Measurements from ENCODE around the gene TNNT1.
"Not testable (repeated sequence)": the region's sequence is repeated elsewhere in the genome, so short reads cannot be mapped to it uniquely, and the experiment has no call there.

Gene TNNT1, protein sequence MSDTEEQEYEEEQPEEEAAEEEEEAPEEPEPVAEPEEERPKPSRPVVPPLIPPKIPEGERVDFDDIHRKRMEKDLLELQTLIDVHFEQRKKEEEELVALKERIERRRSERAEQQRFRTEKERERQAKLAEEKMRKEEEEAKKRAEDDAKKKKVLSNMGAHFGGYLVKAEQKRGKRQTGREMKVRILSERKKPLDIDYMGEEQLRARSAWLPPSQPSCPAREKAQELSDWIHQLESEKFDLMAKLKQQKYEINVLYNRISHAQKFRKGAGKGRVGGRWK

DNA sequence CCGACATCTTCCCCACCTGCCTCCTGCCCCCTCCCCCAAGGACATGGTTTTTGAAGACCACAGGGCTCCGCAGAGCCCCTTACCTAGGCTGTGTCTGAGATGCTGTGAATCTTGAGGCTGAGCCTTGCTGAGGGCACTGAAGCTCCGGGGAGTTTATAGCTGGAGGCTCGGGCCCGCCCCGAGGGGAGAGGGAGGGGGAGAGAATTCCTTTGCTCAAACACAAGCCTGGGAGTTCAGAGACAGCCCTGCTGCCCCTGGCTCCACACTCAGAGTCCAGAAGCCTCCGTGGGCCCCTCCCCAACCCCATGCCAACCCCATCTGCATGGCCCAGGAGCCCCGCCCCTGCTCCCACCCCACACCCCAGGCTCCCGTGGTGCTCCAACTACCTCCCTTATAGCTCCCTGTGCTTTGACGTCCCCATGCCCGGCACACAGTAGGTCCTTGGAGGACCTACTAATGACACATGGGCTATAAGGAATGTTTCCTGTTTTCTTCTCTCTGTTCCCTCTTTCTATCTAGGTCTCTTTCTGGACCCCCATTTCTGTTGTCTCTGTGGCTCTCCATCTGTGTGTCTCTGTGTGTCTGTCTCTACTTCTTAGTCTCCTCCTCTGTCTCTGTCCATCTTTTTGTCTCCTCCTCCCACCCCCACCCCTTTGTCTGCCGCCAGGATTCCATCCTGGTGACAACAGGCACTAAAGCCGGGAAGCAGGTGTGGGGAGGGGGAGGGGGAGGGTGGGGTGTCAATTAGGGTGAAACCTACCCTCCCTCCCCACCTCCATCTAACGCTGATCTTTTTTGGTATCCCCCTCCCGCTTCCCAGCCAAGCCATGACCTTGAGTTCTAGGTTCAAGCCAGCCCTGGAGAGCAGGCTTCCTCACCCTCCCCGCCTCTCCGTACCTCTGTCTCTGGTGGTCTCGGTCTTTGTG is at the start of gene TNNT1:
TSS of gene TNNT1 (minus strand) at position 129 of the 926 bp plus-strand sequence. CDS start 2,049 bp downstream, outside the sequence.
- peak; percentile 55 for DNase-seq

DNA sequence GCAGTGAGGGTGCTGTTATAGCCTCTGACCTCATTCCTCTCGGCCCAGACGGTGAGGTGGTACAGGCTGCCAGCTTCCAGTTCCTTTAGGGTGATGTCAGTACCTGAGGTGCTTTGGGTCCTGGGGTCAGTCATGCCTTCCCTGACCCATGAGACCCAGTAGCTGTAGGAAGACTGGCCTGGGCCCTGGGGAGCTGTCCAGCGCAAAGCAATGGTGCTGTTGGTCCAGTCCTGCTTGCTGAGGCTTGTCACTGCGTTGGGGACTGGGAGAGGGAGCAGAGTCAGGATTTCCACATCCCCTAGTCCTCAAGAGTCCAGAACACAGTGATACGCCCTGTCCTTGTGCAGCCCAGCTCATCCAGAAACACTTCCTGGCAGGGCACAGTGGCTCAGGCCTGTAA is 49.6 kb upstream of the TNNT1 start:
- DNase-seq = no peak

DNA sequence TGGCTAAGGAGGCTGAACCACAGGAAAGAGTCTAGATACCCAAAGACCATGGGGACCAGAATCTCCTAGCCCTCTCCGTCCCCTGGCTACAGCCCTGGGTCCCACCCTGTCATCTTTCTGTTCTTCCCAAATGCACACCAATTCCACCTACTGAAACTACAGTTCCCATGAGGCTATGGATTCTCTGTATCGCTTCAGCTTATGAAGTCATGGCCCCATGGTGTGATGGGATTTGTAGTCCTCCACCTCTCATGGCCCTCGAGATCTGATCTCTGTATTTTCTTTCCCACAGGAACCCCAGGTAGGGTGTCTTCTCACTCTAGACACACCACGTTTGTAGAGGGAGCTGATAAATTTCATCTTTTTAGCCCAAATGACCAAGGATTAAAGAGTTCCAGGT is 48.5 kb upstream of the TNNT1 start:
- peak; percentile 62 for DNase-seq

DNA sequence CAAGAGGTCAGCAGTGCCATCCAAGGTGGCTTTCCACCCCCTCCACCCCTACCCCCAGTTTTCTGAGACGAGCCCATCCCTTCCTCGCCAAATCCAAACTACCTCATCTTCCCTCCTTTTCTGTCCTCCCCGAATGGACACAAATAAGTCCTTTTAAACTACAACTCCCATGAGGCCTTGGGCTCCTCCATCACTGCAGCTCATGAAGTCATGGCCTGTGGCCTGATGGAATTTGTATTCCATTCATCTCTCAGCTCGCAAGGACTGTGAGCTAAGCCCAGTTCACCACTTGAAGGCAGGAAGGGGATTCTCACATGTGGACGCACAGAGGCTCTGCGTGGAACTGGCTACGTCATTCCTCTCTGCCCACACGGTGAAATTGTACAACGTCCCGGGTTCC is 47.8 kb upstream of the TNNT1 start:
- DNase-seq = peak; percentile 43

DNA sequence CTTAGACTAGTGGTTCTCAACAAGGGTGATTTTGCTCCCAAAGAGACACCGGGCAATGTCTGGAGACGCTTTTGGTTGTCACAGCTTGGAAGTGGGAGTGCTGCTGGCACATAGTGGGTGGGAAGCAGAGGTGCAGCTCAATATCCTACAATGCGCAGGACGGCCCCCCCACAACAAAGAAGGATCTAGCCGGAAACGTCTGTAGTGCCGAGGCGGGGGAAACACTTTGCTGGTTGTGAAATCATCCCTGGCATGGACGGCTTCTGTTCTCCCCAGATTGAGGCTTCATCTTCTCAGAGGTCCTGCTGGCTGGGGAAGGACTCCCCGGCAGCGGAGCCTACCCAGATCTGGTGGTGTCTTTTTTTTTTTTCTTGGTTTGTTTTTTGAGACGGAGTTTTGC is 44.5 kb upstream of the TNNT1 start:
- no peak for DNase-seq

DNA sequence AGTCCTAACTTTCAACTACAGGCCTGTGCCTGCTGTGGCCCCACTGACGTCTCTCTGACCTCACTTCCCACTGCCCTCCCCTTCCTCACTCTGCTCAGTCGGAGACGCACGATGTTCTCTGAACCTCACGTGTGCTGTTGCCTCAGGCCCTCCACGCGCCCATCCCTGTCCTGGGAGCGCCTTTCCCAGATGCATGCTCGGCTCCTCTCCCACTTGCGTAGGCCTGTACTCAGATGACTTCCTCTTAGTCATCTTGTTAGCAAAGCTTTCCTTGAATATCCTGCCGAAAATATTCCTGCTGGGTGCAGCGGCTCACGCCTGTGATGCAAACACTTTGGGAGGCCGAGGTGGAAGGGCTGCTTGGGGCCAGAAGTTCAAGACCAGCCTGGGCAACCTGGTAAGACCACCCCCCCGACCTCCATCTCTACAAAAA is 40.4 kb upstream of the TNNT1 start:
- peak; percentile 41 for DNase-seq

DNA sequence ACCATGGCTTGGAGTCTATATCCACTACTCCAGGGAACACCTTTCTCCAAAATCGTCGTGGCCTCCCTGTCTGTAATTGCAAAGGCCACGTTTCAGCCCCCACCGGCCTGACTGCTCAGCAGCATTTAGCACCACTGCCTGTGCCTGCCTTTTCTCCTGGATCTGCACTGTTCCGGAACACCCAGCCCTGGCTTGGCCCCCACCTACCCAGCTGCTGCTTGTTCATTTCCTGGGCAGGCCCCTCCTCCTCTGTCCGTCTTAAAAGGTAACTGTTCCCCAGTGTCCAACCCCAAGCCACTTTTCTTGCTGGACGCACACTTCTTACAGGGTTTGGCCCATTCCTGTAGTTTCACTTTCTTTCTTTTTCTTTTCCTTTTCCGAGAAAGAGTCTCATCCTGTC is 39.6 kb upstream of the TNNT1 start:
- DNase-seq = no peak

DNA sequence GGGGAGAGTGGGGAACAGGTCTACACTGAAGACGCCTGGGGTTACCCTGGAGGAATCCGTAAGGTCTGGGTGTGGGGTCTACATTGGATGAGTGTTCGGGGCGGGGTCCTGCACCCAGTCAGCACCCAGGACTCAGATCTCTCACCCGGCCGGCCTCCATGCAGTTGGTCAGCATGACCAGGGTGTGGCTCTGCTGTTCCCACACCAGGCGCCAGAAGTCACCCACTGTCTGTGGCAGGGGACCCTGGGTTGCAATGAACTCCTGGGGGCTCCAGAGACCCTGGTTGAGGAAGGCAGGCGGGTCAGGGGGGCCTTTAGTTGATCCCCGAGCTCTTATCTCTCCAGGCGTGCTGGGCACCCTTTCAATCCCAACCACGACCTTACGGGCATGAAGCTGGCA is 37.1 kb upstream of the TNNT1 start:
- no peak for DNase-seq

DNA sequence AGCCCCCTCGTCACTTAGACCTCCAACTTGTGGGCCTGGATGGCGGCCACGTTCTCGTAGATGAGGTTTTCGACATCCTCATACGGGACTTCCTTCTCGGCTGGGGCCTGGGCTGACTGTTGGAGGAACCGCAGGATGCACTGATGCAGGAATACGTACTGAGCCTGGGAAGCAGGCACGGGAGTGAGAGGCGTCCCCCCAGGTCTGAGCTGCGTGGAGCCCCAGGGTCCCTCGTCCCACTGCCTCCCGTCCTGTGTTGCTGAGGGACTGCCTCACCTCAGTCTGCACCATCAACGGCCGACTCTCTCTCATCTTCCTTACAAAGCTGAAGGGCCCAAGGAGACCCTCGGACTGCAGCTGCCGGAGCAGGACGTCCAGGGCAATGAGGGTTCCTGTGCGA is 32.7 kb upstream of the TNNT1 start:
- DNase-seq = no peak

DNA sequence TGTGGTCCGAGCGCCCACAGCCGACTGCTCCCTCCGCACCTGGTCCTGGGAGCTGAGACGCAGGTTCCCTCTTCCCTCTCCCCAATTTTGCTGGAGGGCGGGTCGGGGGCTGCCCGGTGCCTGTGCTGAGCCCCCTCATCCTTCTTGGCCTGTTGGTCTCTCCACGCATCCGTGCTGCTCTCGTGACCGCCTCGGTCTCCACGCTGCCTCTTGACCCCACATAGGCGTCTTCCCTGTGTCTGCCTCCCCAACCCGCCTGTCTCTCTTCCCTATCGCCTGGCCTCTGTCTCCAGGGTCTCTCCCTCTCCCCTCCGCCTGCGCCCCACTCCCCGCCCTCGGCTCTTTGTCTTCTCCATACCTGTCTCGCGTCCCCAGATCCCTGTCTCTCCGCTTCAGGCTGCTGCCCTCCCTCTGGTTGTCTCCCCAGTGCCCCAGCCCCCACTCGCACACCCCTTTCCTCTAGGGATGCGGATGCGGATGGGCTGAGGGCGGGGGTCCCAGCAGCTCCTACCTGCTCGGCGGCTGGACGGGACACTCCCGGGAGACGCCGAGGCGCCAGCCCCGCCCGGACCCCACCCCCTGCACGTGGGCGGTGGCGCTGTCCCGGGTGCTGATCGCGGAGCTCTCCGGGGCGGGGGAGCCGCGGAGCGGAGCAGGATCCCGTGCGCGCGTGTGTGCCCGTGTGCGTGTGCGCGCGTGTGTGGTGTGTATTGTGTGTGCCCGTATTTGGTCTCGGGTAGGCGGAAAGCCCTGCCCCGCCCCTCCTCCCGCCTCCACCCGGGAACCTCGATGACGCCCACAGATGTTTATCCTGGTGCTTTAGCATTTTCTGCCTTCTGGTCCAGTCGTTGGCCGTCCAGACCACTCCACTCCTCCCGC is 30.8 kb upstream of the TNNT1 start, which contains the start of gene SYT5:
TSS of gene SYT5 (minus strand) at position 684 of the 879 bp plus-strand sequence. CDS start 1,248 bp downstream, outside the sequence.
- DNase-seq = no peak

DNA sequence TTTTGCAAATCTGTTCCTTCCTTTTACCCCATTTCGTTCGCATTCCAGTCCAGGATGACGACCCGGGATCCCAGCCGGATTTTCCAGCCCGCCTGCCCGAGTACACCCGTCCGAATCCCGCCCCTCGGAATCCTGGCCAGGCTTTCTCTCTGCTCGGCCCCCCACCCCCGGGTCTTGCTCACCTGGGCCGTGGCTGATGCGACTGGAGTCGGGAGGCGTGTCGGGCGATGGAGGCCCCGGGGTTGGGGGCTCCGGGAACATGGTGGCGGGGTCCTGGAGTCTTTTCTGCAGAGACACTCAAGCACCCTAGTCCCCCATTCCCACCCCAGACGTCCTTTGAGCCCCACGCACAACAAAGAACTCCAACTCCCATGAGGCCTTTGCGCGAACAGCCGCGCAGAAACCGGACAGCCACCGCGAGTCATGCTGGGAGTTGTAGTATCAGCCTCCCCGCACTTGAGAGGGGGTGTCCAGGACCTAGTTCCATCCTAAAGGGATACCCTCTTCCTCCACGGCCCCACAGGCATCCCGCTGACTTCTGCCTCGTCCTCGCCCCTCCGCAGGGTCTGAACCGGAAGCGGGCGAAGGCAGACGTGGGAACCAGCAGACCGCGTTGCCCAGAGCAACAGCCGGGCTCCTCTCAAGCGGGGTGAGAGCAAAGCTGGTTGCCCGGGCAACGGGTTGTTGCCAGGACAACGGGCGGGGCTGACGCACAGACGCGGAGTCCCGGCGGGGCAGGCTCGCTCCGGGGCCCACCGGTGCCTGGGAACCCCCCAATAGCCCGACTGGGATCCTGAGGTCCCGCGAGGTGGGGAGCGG is 30.0 kb upstream of the TNNT1 start:
- DNase-seq = peak; percentile 90

DNA sequence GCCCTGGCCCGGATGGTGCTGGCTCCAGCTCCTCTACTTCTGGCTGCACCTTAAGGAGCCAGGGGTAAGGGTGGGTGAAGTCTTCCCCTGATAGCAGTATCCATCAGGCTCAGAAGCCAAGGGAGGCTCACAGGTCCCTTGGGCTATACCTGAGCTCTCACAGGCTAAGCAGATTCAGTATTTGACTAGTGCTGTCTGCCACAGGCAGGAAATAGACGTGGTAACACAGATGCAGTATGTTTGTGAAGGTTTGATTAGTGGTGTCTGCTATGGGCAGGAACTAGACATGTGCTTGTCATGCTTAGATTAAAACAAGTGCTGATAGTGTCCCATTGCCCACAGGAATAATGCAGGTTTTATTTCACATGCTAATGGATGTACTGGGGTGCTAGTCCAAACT is 27.1 kb upstream of the TNNT1 start:
- DNase-seq = no peak

DNA sequence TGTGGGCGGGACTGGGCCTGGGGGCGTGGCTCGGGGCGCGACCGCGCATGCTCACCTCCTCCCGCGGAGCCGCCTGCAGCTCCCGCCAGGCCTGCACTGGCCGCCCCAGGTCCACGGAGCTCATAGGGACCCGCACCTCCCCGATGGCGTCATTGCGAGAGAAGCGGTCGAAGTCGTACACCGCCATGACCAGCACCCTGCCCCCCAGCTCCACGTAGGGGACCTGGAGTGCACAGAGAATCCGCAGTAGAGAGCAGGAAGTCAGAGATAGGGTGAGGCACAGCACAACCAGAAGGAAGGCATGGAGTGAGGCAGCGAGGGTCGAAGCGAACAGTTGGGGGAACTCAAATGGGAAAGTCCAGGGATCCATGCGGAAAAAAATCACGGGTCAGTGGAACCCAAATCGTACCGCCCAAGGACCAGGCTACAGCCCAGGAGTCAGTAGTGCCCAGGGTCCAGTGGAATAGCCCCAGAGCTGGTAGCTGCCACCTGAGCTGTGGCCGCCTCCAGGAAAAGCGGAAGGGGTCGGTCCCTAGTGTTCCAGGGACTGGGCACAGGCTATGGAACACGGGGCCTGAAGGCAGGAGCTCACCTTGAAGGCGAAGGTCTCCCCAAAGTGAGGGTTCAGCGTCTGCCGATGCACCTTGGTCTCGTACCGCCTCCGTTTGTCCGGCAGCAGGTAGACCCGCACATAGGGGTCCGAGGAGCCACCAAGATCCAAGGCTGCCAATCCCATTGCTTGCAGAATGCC is 26.3 kb upstream of the TNNT1 start:
- DNase-seq = peak; percentile 59

DNA sequence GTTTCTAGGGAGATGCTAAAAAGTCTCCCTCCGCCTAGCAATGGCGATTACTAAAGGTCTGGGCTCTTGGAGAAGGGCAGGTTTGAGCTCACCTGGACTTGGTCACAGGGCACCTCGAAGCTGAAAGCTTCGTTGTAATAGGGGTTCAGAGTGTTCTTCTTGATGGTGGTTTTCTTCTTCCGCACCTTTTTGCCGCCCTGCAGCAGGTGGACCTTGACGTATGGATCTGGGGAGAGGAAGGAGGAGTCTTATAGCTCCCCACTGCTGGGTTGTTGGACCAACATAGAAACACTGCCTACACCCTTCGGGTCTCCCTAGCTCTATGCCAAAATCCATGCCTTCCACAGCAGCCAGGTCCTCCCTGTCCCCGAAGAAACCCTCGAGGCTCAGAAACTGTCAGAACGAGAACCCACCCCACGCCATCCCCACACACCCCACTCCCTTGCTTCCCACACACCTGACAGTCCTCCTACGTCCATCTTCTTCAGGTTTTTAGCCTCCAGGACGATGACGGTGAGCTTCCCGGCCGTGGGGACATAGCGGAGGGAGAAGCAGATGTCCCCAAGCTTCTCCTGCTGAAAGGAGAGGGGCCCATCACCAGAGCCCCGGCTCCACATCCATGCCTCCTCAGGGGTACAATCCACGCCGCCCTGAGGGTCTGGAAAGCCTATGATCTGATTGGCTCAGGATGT is 25.6 kb upstream of the TNNT1 start:
- DNase-seq = no peak

DNA sequence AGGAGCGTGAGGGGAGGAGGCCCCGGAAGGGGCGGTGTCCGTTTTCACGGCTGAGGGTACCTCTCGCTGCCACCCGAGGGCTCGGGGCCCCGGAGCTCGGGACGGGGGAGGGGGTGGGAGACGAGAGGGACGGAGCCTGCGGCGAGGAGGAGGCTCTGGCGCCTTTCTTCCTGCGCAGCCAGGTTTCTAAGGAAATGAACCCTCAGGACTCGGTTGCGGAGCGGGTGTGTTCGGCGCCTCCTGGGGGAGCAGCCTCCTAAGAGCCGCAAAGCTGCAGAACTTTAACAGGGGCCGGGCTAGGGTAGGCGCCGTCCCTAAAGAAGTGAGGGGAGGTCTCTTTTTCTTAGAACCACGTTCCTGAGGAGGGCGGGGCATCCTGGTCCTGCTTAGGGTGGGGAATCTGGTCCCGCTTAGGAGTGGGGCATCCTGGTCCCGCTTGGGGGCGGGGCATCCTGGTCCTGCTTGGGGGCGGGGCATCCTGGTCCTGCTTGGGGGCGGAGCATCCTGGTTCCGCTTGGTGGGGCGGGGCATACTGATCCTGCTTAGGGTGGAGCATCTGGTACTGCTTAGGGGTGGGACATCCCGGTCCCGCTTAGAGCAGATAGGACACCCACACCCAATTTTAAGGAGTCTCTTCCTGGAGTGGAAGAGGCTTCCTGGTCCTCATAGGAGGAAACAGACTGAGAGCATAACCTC is 24.9 kb upstream of the TNNT1 start:
- DNase-seq = peak; percentile 91

DNA sequence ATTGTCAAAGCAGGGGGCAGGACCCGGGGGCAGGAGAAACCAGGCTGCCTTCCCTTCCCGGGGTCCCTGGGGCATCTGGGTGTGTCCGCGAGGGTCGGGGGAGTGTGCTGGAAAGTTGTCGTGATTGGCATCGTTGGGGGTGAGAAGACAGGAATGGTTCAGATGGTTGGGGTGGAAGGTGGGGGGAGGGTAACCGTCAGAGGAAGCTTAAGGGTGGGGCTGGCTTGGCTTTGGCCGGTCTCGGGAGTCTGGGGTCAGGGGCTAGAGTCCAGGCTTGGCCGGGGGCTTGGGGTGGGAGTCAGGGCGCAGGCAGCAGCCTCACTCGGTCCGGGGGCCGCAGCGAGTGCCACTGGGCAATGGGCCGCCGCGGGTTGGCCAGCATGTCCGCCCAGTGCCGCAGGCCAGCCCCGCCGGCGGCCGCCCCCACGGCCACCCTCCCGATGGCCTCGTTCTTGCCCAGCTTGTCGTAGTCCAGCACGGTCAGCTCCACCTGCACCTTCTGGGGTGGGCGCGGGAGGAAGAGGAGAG is 24.2 kb upstream of the TNNT1 start:
- DNase-seq = no peak

DNA sequence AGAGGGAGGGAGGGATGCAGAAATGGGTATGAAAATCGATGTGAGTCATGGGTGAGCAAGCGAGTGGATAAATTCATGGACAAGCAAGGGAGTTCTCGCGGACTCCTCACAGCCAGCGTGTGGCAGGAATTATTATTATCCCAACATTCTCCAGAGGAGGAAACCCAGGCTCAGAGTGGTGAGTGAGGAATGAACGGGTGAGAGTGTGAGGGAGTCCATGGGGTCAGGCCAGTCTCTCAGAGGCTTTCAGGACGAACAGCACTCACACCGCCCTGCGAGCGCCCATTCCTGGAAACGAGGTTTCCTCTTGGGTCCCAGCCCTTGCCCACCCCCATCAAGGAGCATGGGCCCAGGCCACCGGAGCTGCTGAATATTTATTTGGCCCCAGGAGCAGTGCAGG is 23.7 kb upstream of the TNNT1 start:
- no peak for DNase-seq

DNA sequence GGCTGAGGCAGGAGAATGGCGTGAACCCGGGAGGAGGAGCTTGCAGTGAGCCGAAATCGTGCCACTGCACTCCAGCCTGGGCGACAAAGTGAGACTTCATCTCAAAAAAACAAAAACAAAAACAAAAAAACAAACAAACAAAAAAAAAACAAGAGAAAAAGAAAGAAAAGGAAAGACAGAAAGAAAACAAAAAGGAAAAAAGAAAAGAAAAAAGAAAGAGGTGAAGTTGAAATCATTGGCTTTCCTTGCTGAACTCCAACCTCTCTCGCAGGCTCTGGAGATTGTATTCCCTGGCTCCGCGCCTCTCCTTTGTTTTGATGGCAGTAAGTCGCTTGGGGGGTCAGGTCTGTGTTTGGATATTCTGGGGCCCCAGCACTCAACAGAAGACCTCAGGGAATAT is 23.3 kb upstream of the TNNT1 start:
- not testable (repeated sequence) for DNase-seq

DNA sequence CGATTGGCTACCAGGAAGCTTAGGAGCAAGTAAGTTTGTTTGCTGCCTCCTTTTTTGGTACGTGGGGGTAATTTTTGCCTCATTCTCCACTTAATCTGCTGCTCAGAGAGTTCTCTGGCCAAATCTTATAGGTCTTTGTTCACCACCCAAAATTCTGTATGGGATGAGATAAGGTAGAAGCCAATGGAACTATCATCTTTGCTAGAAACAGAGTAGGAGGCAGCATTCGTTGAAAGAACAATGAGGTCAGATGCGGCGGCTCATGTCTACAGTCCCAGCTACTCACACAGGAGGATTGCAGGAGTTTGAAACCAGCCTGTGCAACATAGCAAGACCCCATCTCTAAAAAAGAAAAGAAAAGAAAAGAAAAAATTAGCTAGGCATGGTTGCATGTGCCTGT is 22.4 kb upstream of the TNNT1 start:
- no peak for DNase-seq

DNA sequence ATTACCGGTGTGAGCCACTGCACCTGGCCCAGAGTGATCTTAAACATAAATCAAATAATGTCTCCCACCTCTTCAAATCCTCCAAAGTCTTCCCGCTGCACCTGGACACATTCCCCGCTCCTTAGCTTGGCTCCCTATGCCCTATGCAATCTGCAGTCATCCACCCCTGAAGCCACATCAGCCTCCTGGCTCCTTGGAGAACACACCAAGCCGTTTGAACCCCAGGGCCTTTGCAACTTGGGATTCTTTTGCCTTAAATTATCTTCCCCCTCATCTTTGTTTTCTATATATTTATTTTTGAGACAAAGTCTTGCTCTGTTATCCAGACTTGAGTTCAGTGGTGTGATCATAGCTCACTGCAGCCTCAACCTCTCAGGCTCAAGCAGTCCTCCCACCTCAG is 20.1 kb upstream of the TNNT1 start:
- no peak for DNase-seq
